HepG2 (cell line): ENCODE results near the gene WSB1. TPM values are rescaled to one million over a fixed set of nuclear protein-coding genes. Genes with fewer than 3 reads are reported as not detected.

Experiments used
- ATAC-seq: fragments of 200-7000 bp; cut with Tn5 transposase; 3 replicates; pipeline ENCODE4 v1.9.1; 2020; ENCODE audit warnings: mild to moderate bottlenecking, moderate library complexity
- BruUV-seq: library from RNA; stranded (reverse); fragments of 400-500 nt; replicated peaks from 2 replicates; lab custom pipeline; 2021; lab: Mats Ljungman, UMichigan
- CTCF ChIA-PET: fragments of 300-600 bp; formaldehyde crosslinking; extraction: SDS; loops from one replicate; lab custom pipeline; 2021; ENCODE audit warnings: low total read pairs, inconsistent platforms, low intra/inter-chr PET ratio; lab: Yijun Ruan, JAX
- POLR2A ChIA-PET: fragments of 350-600 bp; sonication (Branson Sonifier 250); formaldehyde crosslinking; loops from one replicate; lab custom pipeline; 2020; ENCODE audit warnings: antibody characterized with exemption, inconsistent platforms; lab: Yijun Ruan, JAX
- DNase-seq: peaks from one replicate; pipeline ENCODE4 v3.0.0-alpha.2; 2015; ENCODE audit warnings: low spot score
- FAIRE-seq: peaks from 3 replicates; lab custom pipeline; 2011; peaks lifted over from hg19 to GRCh38; lab: Jason Lieb, UNC
- H2AFZ ChIP-seq: one replicate; pipeline ENCODE4 v1.6.1; 2011; ENCODE audit warnings: low read length, inconsistent platforms
- H3K27ac ChIP-seq: fragments of 300-600 bp; 3 replicates; pipeline ENCODE4 v1.8.0; 2011; ENCODE audit warnings: mixed run types, mild to moderate bottlenecking, mixed read lengths, low read length, inconsistent platforms; ENCODE audit not compliant: insufficient read depth; ENCODE audit errors: extremely low read length
- H3K27me3 ChIP-seq, 2 experiments: fragments of 200-600 bp in 1 of 2; 2 replicates in 1 of 2; 3 replicates in 1 of 2; pipeline versions ENCODE4 v1.6.0 to v1.8.0; 2011; ENCODE audit warnings: low read length in 2 of 2, mild to moderate bottlenecking in 2 of 2, moderate library complexity in 2 of 2, inconsistent platforms in 1 of 2; ENCODE audit not compliant: insufficient read depth in 2 of 2, control insufficient read depth in 1 of 2
- H3K36me3 ChIP-seq, 2 experiments: fragments of 200-600 bp in 1 of 2; replicated peaks in 1 of 2; 2 replicates in 1 of 2; 3 replicates in 1 of 2; pipeline versions ENCODE4 v1.5.1 to v1.8.0; 2011; ENCODE audit warnings: low read length in 2 of 2, inconsistent platforms in 1 of 2; ENCODE audit not compliant: insufficient read depth in 2 of 2, control insufficient read depth in 1 of 2
- H3K4me1 ChIP-seq: 2 replicates; pipeline ENCODE4 v1.5.1; 2012; ENCODE audit warnings: low read length, inconsistent platforms; ENCODE audit not compliant: insufficient read depth
- H3K4me2 ChIP-seq: 2 replicates; pipeline ENCODE4 v1.6.0; 2011; ENCODE audit warnings: low read depth, low read length, inconsistent platforms
- H3K4me3 ChIP-seq, 3 experiments: fragments of 200-600 bp in 1 of 3; sonication (generic), shearing (Covaris generic) in 1 of 3; replicated peaks in 1 of 3; 2 replicates each; pipeline ENCODE4 v1.5.1; 2011 to 2016; ENCODE audit warnings: low read length in 3 of 3, inconsistent platforms in 2 of 3, low read depth in 2 of 3, mild to moderate bottlenecking in 2 of 3, control low read depth in 1 of 3, mixed read lengths in 1 of 3; ENCODE audit not compliant: insufficient read depth in 1 of 3
- H3K79me2 ChIP-seq: one replicate; pipeline ENCODE4 v1.6.1; 2011; ENCODE audit warnings: low read length, inconsistent platforms; ENCODE audit not compliant: insufficient read depth
- H3K9ac ChIP-seq: 2 replicates; pipeline ENCODE4 v1.6.0; 2011; ENCODE audit warnings: mild to moderate bottlenecking, low read depth, low read length, inconsistent platforms; ENCODE audit not compliant: insufficient read depth
- H3K9me3 ChIP-seq: 2 replicates; pipeline ENCODE4 v1.5.1; 2012; ENCODE audit warnings: mild to moderate bottlenecking, low read length
- H4K20me1 ChIP-seq: 2 replicates; pipeline ENCODE4 v1.6.0; 2011; ENCODE audit warnings: inconsistent platforms, mild to moderate bottlenecking, low read length, moderate library complexity; ENCODE audit not compliant: insufficient read depth
- ATF7 ChIP-seq, 2 experiments: fragments of 450-650 bp in 1 of 2; sonication (generic) in 1 of 2; formaldehyde crosslinking in 1 of 2; IDR thresholded peaks; 2 replicates each; pipeline versions ENCODE4 v1.4.0 to v1.6.1; 2016 to 2020; ENCODE audit warnings: antibody characterized with exemption in 1 of 2, mild to moderate bottlenecking in 1 of 2, missing genetic modification reagents in 1 of 2
- ATM ChIP-seq: fragments of 450-650 bp; IDR thresholded peaks from 2 replicates; pipeline ENCODE4 v1.7.1; 2017; ENCODE audit warnings: mild to moderate bottlenecking, borderline replicate concordance
- FOXO1 ChIP-seq: sonication (generic); formaldehyde crosslinking; IDR thresholded peaks from 2 replicates; pipeline ENCODE4 v1.4.0; 2020; ENCODE audit warnings: missing genetic modification reagents
- SP140L ChIP-seq: sonication (generic); formaldehyde crosslinking; IDR thresholded peaks from 2 replicates; pipeline ENCODE4 v1.4.0; 2020; ENCODE audit warnings: missing genetic modification reagents, borderline replicate concordance
- ZNF251 ChIP-seq: sonication (generic); formaldehyde crosslinking; IDR thresholded peaks from 2 replicates; pipeline ENCODE4 v1.9.0; 2021; ENCODE audit warnings: mild to moderate bottlenecking, missing genetic modification reagents
- ZNF563 ChIP-seq: sonication (generic); formaldehyde crosslinking; IDR thresholded peaks from 2 replicates; pipeline ENCODE4 v1.8.0; 2022; ENCODE audit warnings: mild to moderate bottlenecking, moderate library complexity, missing genetic modification reagents
- ZNF616 ChIP-seq: sonication (generic); formaldehyde crosslinking; IDR thresholded peaks from 2 replicates; pipeline ENCODE4 v1.5.0; 2020; ENCODE audit warnings: low read depth, mild to moderate bottlenecking, missing genetic modification reagents
- ZNF841 ChIP-seq: sonication (generic); formaldehyde crosslinking; IDR thresholded peaks from 2 replicates; pipeline ENCODE4 v1.8.1; 2023; ENCODE audit warnings: missing genetic modification reagents, borderline replicate concordance
- WGBS: methylation state at CpG from one replicate; pipeline ENCODE4 v1.1.6; 2017; ENCODE audit warnings: low lambda C conversion rate; 5-methylcytosine and 5-hydroxymethylcytosine counted together
- in situ Hi-C: cut with HindIII; loops from 2 replicates; pipeline ENCODE4 v1.10.0; 2017; ENCODE audit warnings: low pct_unique_long_range_greater_than_20kb; ENCODE audit not compliant: extremely low pct_ligation_motif_present
- intact Hi-C: fragments of 100-400 bp; cut with micrococcal nuclease; formaldehyde crosslinking; loops from one replicate; pipeline ENCODE4 v1.10.0; 2022; ENCODE audit not compliant: unreplicated experiment
- polyA plus RNA-seq, 8 experiments: library from polyadenylated mRNA; depleted of rRNA in 3 of 8; stranded (reverse) in 7 of 8; unstranded in 1 of 8; fragments of >200 nt; fragmentation: Illumina TruSeq in 4 of 8; extraction: Trizol in 4 of 8; gene quantifications; 2 replicates each; pipeline versions ENCODE4 v1.2.1 to v1.2.3, GENCODE V29; 2011 to 2016; ENCODE audit warnings: low read depth in 4 of 8, missing spikeins in 1 of 8, mixed read lengths in 1 of 8; ENCODE audit not compliant: insufficient read depth in 1 of 8
- total RNA-seq, 5 experiments: library from RNA; depleted of rRNA; stranded (reverse); fragments of >200 nt; fragmentation: Illumina TruSeq; extraction: Trizol; gene quantifications; 2 replicates each; pipeline ENCODE4 v1.2.3, GENCODE V29; 2016; ENCODE audit warnings: low read depth in 1 of 5
- TF ChIP-seq, protein P1 (sequence below), 2 experiments: fragments of 450-650 bp in 1 of 2; sonication (generic) in 1 of 2; formaldehyde crosslinking; IDR thresholded peaks; 2 replicates each; pipeline versions ENCODE4 v1.5.0 to v1.8.0; 2020 to 2022; ENCODE audit warnings: mild to moderate bottlenecking in 1 of 2, missing genetic modification reagents in 1 of 2
- TF ChIP-seq, protein P2 (sequence below): fragments of 450-650 bp; IDR thresholded peaks from 2 replicates; pipeline ENCODE4 v1.6.1; 2017
- TF ChIP-seq, protein P3 (sequence below): sonication (generic); formaldehyde crosslinking; IDR thresholded peaks from 2 replicates; pipeline ENCODE4 v1.5.1; 2020; ENCODE audit warnings: missing genetic modification reagents, mild to moderate bottlenecking, borderline replicate concordance
- TF ChIP-seq, protein P4 (sequence below): sonication (generic); formaldehyde crosslinking; IDR thresholded peaks from 2 replicates; pipeline ENCODE4 v1.5.0; 2020; ENCODE audit warnings: mild to moderate bottlenecking, missing genetic modification reagents
- TF ChIP-seq, protein P5 (sequence below): sonication (generic); formaldehyde crosslinking; IDR thresholded peaks from 2 replicates; pipeline ENCODE4 v1.5.1; 2020; ENCODE audit warnings: missing genetic modification reagents, mild to moderate bottlenecking, borderline replicate concordance

WSB1 gene
- total and polyA plus RNA-seq, 2 of the 13 experiments (the other 11 are each of a cell fraction or from before 2014, with no cell fraction given): 81.3 to 294 TPM

DNA sequence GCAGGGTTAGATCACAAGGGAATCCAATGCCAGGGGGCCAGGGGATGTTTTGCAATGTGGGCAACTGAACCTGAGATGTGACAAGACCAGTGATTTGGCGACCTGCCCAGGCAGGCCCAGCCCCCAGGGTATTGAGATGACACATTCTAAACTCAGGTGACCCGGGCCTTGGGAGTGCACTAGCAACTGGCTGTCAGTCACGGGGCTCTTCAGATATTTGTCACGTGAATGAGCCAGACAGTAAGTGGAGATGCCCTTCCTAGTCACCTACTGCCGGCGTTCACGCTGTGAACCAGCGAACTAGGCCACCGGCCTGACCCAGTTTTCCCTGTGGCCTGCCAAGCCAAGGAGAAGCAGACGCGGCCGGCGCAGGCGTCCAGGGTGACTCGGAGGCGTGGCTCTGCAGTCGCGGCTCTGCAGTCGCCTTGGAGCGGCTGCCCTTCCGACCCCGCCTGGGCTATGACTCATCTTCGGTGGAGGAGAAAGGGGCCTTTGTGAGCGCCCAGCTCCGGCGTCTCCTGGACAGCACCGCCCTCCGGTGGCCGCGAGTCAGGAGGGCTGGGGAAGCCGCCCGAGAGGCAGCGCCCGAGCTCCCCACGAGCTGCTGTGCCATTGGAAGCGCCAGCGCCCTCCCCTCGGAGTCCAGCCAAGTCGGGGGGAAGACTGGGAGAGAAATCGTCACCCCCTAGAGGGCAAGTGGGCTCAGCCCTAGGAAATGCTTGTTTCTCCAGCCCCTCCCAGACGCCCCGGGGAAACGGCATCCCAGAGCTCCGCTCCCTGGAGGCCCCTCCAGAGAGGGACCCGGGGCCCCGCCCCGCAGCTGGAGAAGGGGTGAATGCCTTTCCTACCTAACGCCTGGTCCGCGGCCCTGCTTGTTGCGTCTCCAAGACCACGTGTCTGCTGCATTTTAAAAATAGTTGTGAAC is 38.8 kb downstream of the WSB1 start:
- FAIRE-seq (peak; percentile 93), DNase-seq (peak; percentile 98), ATAC-seq (peak; percentile 95)
- in situ Hi-C loops (loop anchor here (5.0 kb wide), 1 partner anchor 85 kb away; no protein-coding TSS in a partner anchor), intact Hi-C loops (loop anchor here (1.0 to 10.0 kb wide), 7 partner anchors 21 to 242 kb away; partner anchors contain the start of gene WSB1)
- H3K79me2 ChIP-seq: no peaks in the 10 kb centered on the region
- peak overlapping the region; percentile 70 for H3K9ac ChIP-seq
- H3K27ac ChIP-seq: peak overlapping the region; percentile 88
- BruUV-seq: no TSS peak
- CTCF ChIA-PET: interaction anchor here (0.7 to 2.0 kb wide), 7 partner anchors 20 to 96 kb away, joined by 3 to 41 read pairs (median 4); no protein-coding TSS in a partner anchor
- no peaks in the 10 kb centered on the region for H3K9me3 ChIP-seq
- peak overlapping the region; percentile 39 to 73 (median 63) for H3K4me3 ChIP-seq
- 0% methylated on average over 4 of the region's 52 CpGs for WGBS
- POLR2A ChIA-PET: interaction anchor here (0.6 to 3.0 kb wide), 12 partner anchors 12 to 126 kb away, joined by 3 to 54 read pairs (median 4); partner anchors contain the start of gene WSB1
- no peaks in the 10 kb centered on the region for H4K20me1 ChIP-seq
- peak overlapping the region; percentile 73 for H2AFZ ChIP-seq
- H3K4me2 ChIP-seq: peak overlapping the region; percentile 75
- no peaks in the 10 kb centered on the region for H3K36me3 ChIP-seq
- H3K4me1 ChIP-seq: peaks cover 43% of the 10 kb centered on the region
- no peaks in the 10 kb centered on the region for H3K27me3 ChIP-seq
- TF ChIP-seq, protein P1, sequence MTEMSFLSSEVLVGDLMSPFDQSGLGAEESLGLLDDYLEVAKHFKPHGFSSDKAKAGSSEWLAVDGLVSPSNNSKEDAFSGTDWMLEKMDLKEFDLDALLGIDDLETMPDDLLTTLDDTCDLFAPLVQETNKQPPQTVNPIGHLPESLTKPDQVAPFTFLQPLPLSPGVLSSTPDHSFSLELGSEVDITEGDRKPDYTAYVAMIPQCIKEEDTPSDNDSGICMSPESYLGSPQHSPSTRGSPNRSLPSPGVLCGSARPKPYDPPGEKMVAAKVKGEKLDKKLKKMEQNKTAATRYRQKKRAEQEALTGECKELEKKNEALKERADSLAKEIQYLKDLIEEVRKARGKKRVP (CRISPR knock-in tag; IDR thresholded peaks at IDR 0.05): peak in 1 of 2 experiments; percentile 40; a peak in 1 of 4 replicates
- TF ChIP-seq, protein P2, sequence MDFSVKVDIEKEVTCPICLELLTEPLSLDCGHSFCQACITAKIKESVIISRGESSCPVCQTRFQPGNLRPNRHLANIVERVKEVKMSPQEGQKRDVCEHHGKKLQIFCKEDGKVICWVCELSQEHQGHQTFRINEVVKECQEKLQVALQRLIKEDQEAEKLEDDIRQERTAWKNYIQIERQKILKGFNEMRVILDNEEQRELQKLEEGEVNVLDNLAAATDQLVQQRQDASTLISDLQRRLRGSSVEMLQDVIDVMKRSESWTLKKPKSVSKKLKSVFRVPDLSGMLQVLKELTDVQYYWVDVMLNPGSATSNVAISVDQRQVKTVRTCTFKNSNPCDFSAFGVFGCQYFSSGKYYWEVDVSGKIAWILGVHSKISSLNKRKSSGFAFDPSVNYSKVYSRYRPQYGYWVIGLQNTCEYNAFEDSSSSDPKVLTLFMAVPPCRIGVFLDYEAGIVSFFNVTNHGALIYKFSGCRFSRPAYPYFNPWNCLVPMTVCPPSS: no peak
- no peak for TF ChIP-seq SP140L (CRISPR knock-in tag)
- TF ChIP-seq, protein P3, sequence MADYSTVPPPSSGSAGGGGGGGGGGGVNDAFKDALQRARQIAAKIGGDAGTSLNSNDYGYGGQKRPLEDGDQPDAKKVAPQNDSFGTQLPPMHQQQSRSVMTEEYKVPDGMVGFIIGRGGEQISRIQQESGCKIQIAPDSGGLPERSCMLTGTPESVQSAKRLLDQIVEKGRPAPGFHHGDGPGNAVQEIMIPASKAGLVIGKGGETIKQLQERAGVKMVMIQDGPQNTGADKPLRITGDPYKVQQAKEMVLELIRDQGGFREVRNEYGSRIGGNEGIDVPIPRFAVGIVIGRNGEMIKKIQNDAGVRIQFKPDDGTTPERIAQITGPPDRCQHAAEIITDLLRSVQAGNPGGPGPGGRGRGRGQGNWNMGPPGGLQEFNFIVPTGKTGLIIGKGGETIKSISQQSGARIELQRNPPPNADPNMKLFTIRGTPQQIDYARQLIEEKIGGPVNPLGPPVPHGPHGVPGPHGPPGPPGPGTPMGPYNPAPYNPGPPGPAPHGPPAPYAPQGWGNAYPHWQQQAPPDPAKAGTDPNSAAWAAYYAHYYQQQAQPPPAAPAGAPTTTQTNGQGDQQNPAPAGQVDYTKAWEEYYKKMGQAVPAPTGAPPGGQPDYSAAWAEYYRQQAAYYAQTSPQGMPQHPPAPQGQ (CRISPR knock-in tag): no peak
- no peak for TF ChIP-seq ZNF616 (CRISPR knock-in tag)
- no peak for TF ChIP-seq ATF7 (IDR thresholded peaks at IDR 0.05)
- TF ChIP-seq ATF7 (CRISPR knock-in tag; IDR thresholded peaks at IDR 0.05): peak; percentile 92
- TF ChIP-seq, protein P4, sequence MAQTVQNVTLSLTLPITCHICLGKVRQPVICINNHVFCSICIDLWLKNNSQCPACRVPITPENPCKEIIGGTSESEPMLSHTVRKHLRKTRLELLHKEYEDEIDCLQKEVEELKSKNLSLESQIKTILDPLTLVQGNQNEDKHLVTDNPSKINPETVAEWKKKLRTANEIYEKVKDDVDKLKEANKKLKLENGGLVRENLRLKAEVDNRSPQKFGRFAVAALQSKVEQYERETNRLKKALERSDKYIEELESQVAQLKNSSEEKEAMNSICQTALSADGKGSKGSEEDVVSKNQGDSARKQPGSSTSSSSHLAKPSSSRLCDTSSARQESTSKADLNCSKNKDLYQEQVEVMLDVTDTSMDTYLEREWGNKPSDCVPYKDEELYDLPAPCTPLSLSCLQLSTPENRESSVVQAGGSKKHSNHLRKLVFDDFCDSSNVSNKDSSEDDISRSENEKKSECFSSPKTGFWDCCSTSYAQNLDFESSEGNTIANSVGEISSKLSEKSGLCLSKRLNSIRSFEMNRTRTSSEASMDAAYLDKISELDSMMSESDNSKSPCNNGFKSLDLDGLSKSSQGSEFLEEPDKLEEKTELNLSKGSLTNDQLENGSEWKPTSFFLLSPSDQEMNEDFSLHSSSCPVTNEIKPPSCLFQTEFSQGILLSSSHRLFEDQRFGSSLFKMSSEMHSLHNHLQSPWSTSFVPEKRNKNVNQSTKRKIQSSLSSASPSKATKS (CRISPR knock-in tag): no peak; the same call in 1 of the 2 replicates
- no peak for TF ChIP-seq ZNF841 (CRISPR knock-in tag)
- TF ChIP-seq ZNF563 (CRISPR knock-in tag): no peak
- no peak for TF ChIP-seq ZNF251 (CRISPR knock-in tag)
- no peak for TF ChIP-seq ATM
- TF ChIP-seq, protein P5, sequence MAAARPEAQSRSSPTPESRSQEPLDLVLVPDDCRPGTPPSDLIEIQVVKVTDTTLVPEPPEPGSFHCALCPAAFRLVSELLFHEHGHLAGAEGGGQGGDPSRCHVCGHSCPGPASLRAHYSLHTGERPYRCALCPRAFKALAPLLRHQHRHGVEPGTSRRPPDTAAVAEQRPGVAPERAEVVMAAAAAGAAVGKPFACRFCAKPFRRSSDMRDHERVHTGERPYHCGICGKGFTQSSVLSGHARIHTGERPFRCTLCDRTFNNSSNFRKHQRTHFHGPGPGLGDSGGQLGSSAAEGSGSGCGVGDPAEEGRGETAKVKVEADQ (CRISPR knock-in tag): peak; percentile 71; the same call in 1 of the 2 replicates
- peak; percentile 23; the same call in 1 of the 2 replicates for TF ChIP-seq FOXO1
